ENCODE measurements around the gene PRDX5. TPM values are rescaled to one million over a fixed set of nuclear protein-coding genes. Genes with fewer than 3 reads are reported as not detected.

PRDX5 gene
- total and polyA plus RNA-seq, 4 donors: 165 to 777 (median 374) TPM

DNA sequence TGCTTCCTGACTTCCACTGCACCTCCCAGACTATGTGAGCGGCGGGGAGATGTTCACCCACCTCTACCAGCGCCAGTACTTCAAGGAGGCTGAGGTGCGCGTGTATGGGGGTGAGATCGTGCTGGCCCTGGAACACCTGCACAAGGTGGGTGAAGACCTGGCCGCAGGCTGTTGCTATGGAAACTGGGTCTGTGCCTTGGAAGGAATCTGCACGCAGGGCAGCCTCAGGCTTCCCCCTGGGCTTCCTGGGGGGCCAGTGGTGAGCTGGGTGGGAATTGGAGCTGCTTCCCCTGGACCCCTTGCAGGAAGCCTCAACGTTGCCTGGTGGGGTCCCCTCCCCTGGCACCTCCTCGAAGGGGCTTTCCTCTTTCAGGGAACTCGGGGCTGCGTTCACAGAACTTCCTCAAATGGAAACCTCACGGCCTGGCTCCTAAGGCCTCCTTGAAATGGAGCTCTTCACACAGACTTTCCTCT lies 42.6 kb downstream of the PRDX5 start:
- Histone ChIP-seq H3K36me3 (ENCODE audit: control insufficient read depth in 4 of 4, insufficient read depth in 4 of 4, low read length in 4 of 4) (peaks cover 6 to 43% (median 10%) of the 10 kb centered on the region in 4 donors), H3K4me1 (ENCODE audit: control insufficient read depth in 5 of 5, insufficient read depth in 5 of 5, low read length in 5 of 5) (peaks cover 0 to 23% (median 19%) of the 10 kb centered on the region in 5 donors), H3K9ac (ENCODE audit: insufficient read depth in 1 of 2, low read length in 2 of 2) (no peak overlapping the region), H3K27ac (ENCODE audit: low read depth in 1 of 2, low read length in 1 of 2) (no peak overlapping the region), H3K4me3 (no peak overlapping the region), H3K9me3 (ENCODE audit: control insufficient read depth in 4 of 4, insufficient read depth in 3 of 4, low read length in 3 of 4) (no peaks in the 10 kb centered on the region), H3K27me3 (ENCODE audit: control insufficient read depth in 3 of 3, insufficient read depth in 3 of 3, low read length in 2 of 3) (no peaks in the 10 kb centered on the region)
- DNase-seq (no peak), ATAC-seq (ENCODE audit: insufficient read depth, low FRiP score) (no peak)
- TF ChIP-seq CTCF (IDR thresholded peaks at IDR 0.05; ENCODE audit: control extremely low read depth, extremely low read depth): no peak
- 37 to 63% methylated on average over 13 of the region's 13 CpGs for WGBS, 2 donors

DNA sequence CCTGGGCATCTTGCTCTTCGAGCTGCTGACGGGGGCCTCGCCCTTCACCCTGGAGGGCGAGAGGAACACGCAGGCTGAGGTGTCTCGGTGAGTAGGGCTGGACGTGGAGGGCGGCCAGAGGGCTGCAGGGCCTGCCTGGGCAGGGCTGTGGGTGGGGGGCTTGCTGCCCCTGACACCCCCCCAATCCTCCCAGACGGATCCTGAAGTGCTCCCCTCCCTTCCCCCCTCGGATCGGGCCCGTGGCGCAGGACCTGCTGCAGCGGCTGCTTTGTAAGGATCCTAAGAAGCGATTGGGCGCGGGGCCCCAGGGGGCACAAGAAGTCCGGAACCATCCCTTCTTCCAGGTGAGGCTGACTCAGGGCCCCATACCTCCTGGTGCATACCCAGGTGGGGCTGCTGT lies 43.7 kb downstream of the PRDX5 start:
- ATAC-seq (ENCODE audit: insufficient read depth, low FRiP score) (no peak), DNase-seq (no peak)
- H3K27me3 ChIP-seq (ENCODE audit: control insufficient read depth in 3 of 3, insufficient read depth in 3 of 3, low read length in 2 of 3): no peaks in the 10 kb centered on the region
- H3K4me3 ChIP-seq: no peak overlapping the region
- TF ChIP-seq CTCF (IDR thresholded peaks at IDR 0.05; ENCODE audit: control extremely low read depth, extremely low read depth): no peak
- no peak overlapping the region for H3K9ac ChIP-seq (ENCODE audit: insufficient read depth in 1 of 2, low read length in 2 of 2)
- peaks cover 10 to 49% (median 11%) of the 10 kb centered on the region in 4 donors for H3K36me3 ChIP-seq (ENCODE audit: control insufficient read depth in 4 of 4, insufficient read depth in 4 of 4, low read length in 4 of 4)
- no peak overlapping the region for H3K27ac ChIP-seq (ENCODE audit: low read depth in 1 of 2, low read length in 1 of 2)
- no peaks in the 10 kb centered on the region for H3K9me3 ChIP-seq (ENCODE audit: control insufficient read depth in 4 of 4, insufficient read depth in 3 of 4, low read length in 3 of 4)
- 94% methylated on average over 9 to 18 of the region's 18 CpGs for WGBS, 2 donors
- peaks cover 0 to 23% (median 19%) of the 10 kb centered on the region in 5 donors for H3K4me1 ChIP-seq (ENCODE audit: control insufficient read depth in 5 of 5, insufficient read depth in 5 of 5, low read length in 5 of 5)

GRCh38 chr11:64362339-64362738 lies 44.4 kb downstream of the PRDX5 start:
- peaks cover 0 to 23% (median 19%) of the 10 kb centered on the region in 5 donors for H3K4me1 ChIP-seq (ENCODE audit: control insufficient read depth in 5 of 5, insufficient read depth in 5 of 5, low read length in 5 of 5)
- H3K27me3 ChIP-seq (ENCODE audit: control insufficient read depth in 3 of 3, insufficient read depth in 3 of 3, low read length in 2 of 3): no peaks in the 10 kb centered on the region
- no peaks in the 10 kb centered on the region for H3K9me3 ChIP-seq (ENCODE audit: control insufficient read depth in 4 of 4, insufficient read depth in 3 of 4, low read length in 3 of 4)
- no peak overlapping the region for H3K4me3 ChIP-seq
- WGBS, 2 donors: 95 to 97% methylated on average over 10 of the region's 10 CpGs
- DNase-seq: no peak
- ATAC-seq (ENCODE audit: insufficient read depth, low FRiP score): no peak
- no peak overlapping the region for H3K9ac ChIP-seq (ENCODE audit: insufficient read depth in 1 of 2, low read length in 2 of 2)
- TF ChIP-seq CTCF (IDR thresholded peaks at IDR 0.05; ENCODE audit: control extremely low read depth, extremely low read depth): no peak
- no peak overlapping the region for H3K27ac ChIP-seq (ENCODE audit: low read depth in 1 of 2, low read length in 1 of 2)
- H3K36me3 ChIP-seq (ENCODE audit: control insufficient read depth in 4 of 4, insufficient read depth in 4 of 4, low read length in 4 of 4): peaks cover 10 to 49% (median 12%) of the 10 kb centered on the region in 4 donors

GRCh38 chr11:64364435-64364834 lies 46.5 kb downstream of the PRDX5 start:
- no peak for TF ChIP-seq CTCF (IDR thresholded peaks at IDR 0.05; ENCODE audit: control extremely low read depth, extremely low read depth)
- no peak overlapping the region for H3K27ac ChIP-seq (ENCODE audit: low read depth in 1 of 2, low read length in 1 of 2)
- H3K4me3 ChIP-seq: no peak overlapping the region
- H3K36me3 ChIP-seq (ENCODE audit: control insufficient read depth in 4 of 4, insufficient read depth in 4 of 4, low read length in 4 of 4): peaks cover 10 to 66% (median 13%) of the 10 kb centered on the region in 4 donors
- DNase-seq: no peak
- H3K27me3 ChIP-seq (ENCODE audit: control insufficient read depth in 3 of 3, insufficient read depth in 3 of 3, low read length in 2 of 3): peaks cover 0 to 2% (median 0%) of the 10 kb centered on the region in 3 donors
- ATAC-seq (ENCODE audit: insufficient read depth, low FRiP score): no peak
- 83 to 85% methylated on average over 6 of the region's 6 CpGs for WGBS, 2 donors
- peaks cover 0 to 1% (median 0%) of the 10 kb centered on the region in 4 donors for H3K9me3 ChIP-seq (ENCODE audit: control insufficient read depth in 4 of 4, insufficient read depth in 3 of 4, low read length in 3 of 4)
- H3K4me1 ChIP-seq (ENCODE audit: control insufficient read depth in 5 of 5, insufficient read depth in 5 of 5, low read length in 5 of 5): peaks cover 0 to 12% (median 9%) of the 10 kb centered on the region in 5 donors
- no peak overlapping the region for H3K9ac ChIP-seq (ENCODE audit: insufficient read depth in 1 of 2, low read length in 2 of 2)
